ENCODE measurements around the gene RAB8B. TPM values are rescaled to one million over a fixed set of nuclear protein-coding genes. Genes with fewer than 3 reads are reported as not detected.
"Not testable (repeated sequence)": the region's sequence is repeated elsewhere in the genome, so short reads cannot be mapped to it uniquely, and the experiment has no call there.

The RAB8B gene
- total RNA-seq, 1 experiment from 2014 or later = 14.2 TPM

DNA sequence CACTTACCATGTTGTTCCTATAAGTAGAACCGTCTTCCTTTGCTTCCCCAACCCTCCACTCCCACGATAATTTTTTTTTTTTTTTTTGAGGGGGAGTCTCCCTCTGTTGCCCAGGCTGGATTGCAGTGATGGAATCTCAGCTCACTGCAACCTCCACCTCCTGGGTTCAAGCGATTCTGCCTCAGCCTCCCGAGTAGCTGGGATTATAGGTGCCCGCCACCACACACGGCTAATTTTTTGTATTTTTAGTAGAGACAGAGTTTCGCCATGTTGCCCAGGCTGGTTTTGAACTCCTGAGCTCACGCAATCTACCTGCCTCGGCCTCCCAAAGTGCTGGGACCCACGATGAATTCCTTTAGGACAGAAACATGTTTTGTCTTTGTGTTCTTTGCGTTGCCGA is 19.4 kb downstream of the RAB8B start:
- not testable (repeated sequence) for H3K4me1 ChIP-seq (ENCODE audit: low read length); H3K9me3 ChIP-seq (ENCODE audit: low read length); H4K20me1 ChIP-seq (ENCODE audit: insufficient read depth, low read depth, low read length); H3K4me3 ChIP-seq (ENCODE audit: low read length); H3K27ac ChIP-seq (ENCODE audit: low read length); H3K79me2 ChIP-seq (ENCODE audit: low read length); H3K4me2 ChIP-seq (ENCODE audit: low read depth, low read length, poor library complexity, severe bottlenecking); DNase-seq; H3K27me3 ChIP-seq (ENCODE audit: low read length); H3K9me2 ChIP-seq (replicated peaks; ENCODE audit: insufficient read depth, low read length); H3K9ac ChIP-seq (ENCODE audit: low read length); H2AFZ ChIP-seq (ENCODE audit: low read length); H3K36me3 ChIP-seq (ENCODE audit: insufficient read depth, low read length)

DNA sequence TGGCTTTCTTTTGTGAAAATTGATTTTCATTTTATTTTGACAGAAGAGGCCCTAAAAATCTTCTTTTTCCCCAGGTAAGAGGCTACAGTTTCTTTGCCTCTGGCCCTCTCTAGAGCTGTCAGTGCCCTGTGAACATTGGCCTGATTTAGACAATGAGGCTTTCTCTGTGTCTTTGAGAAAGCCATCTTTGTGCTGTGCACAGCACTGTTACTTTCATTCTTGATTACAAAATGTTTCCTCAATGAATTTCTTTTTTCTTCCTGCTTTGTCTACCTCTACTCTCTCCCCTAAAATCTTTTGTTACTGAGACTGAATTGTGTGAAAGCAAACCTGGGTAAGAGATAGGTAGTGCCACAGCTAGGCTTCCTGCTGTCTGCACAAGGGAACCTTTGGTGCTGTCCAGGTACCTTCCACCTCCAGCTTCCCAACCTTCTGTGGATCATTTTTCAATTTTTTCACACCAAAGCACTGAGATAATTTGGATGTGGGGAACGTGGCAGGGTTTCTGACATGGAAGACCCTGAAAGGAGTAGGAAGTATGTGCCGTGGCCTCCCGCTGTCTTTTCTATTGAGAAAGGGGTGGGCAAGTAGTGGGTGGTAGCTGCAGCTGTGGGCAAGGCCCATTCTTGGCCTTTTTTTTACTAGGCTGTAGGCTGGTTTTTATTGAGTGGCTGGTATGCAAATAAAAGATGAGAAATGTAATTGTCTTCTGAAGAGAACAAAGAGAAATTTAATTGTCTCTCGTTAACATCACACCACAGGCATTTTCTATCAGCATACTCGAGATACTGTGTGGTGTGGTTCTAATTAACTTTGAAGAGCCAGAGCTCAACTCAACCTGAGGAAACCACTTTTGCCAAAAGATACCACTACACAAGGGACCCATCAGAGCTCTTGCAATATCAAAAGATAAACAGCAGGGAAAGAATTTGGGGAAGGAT is 21.0 kb downstream of the RAB8B start:
- no peak for DNase-seq
- Histone ChIP-seq H3K4me2 (ENCODE audit: low read depth, low read length, poor library complexity, severe bottlenecking) (no peak overlapping the region), H3K4me1 (ENCODE audit: low read length) (peaks cover 6% of the 10 kb centered on the region; the same call in 1 of the 2 replicates), H3K27ac (ENCODE audit: low read length) (no peak overlapping the region), H3K9me2 (replicated peaks; ENCODE audit: insufficient read depth, low read length) (no peaks in the 10 kb centered on the region), H3K27me3 (ENCODE audit: low read length) (no peaks in the 10 kb centered on the region), H4K20me1 (ENCODE audit: insufficient read depth, low read depth, low read length) (peaks cover 5% of the 10 kb centered on the region), H3K9ac (ENCODE audit: low read length) (no peak overlapping the region), H3K79me2 (ENCODE audit: low read length) (no peaks in the 10 kb centered on the region), H2AFZ (ENCODE audit: low read length) (no peak overlapping the region), H3K4me3 (ENCODE audit: low read length) (no peak overlapping the region), H3K36me3 (ENCODE audit: insufficient read depth, low read length) (no peaks in the 10 kb centered on the region), H3K9me3 (ENCODE audit: low read length) (no peaks in the 10 kb centered on the region)

DNA sequence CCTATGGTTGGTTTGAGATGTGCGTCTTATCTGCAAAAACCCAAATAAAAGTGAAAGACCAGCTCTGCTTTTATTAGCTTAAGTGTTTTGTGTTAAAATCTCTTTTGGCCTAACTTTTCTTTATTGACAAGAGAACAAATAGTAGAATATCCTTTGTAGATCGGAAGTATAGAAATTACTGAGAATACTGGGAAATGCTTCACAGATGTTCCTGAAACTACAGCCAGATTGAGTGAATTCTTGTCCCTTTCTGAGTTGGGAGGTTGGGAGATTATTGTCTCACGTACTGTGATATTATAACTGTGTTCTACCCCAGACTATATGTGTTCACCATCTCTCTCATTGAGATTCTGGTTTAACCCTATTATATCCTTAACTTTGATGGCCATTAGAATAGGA is 21.7 kb downstream of the RAB8B start:
- Histone ChIP-seq H4K20me1 (ENCODE audit: insufficient read depth, low read depth, low read length) (peaks cover 5% of the 10 kb centered on the region), H3K9me3 (ENCODE audit: low read length) (no peaks in the 10 kb centered on the region), H3K36me3 (ENCODE audit: insufficient read depth, low read length) (no peaks in the 10 kb centered on the region), H2AFZ (ENCODE audit: low read length) (no peak overlapping the region), H3K27me3 (ENCODE audit: low read length) (no peaks in the 10 kb centered on the region), H3K9me2 (replicated peaks; ENCODE audit: insufficient read depth, low read length) (no peaks in the 10 kb centered on the region), H3K27ac (ENCODE audit: low read length) (no peak overlapping the region), H3K4me1 (ENCODE audit: low read length) (peaks cover 6% of the 10 kb centered on the region; the same call in 1 of the 2 replicates), H3K4me2 (ENCODE audit: low read depth, low read length, poor library complexity, severe bottlenecking) (no peak overlapping the region), H3K9ac (ENCODE audit: low read length) (no peak overlapping the region), H3K79me2 (ENCODE audit: low read length) (no peaks in the 10 kb centered on the region), H3K4me3 (ENCODE audit: low read length) (no peak overlapping the region)
- no peak for DNase-seq

DNA sequence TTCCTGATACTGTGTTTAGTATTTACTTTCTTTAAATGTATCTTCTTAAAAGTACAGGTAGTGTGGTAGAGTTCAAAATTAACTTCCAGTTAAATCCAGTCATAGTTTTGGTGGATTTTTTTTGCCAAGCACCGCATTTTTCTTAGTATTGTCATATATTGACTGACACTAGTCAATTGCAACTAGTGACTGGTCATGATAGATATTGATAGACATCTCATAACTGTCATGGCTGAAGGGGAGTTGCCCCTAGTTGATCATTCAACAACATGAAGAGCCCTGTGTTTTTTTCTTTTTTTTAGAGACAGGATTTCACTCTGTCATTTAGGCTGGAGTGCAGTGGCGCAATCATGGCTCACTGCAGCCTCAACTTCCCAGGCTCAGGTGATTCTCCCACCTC is 22.1 kb downstream of the RAB8B start:
- Histone ChIP-seq H4K20me1 (ENCODE audit: insufficient read depth, low read depth, low read length) (peaks cover 5% of the 10 kb centered on the region), H3K27ac (ENCODE audit: low read length) (no peak overlapping the region), H3K27me3 (ENCODE audit: low read length) (no peaks in the 10 kb centered on the region), H3K9me3 (ENCODE audit: low read length) (no peaks in the 10 kb centered on the region), H3K9me2 (replicated peaks; ENCODE audit: insufficient read depth, low read length) (no peaks in the 10 kb centered on the region), H3K4me1 (ENCODE audit: low read length) (peaks cover 6% of the 10 kb centered on the region; the same call in 1 of the 2 replicates), H3K36me3 (ENCODE audit: insufficient read depth, low read length) (no peaks in the 10 kb centered on the region), H3K4me2 (ENCODE audit: low read depth, low read length, poor library complexity, severe bottlenecking) (no peak overlapping the region), H3K4me3 (ENCODE audit: low read length) (no peak overlapping the region), H3K79me2 (ENCODE audit: low read length) (no peaks in the 10 kb centered on the region), H2AFZ (ENCODE audit: low read length) (no peak overlapping the region), H3K9ac (ENCODE audit: low read length) (no peak overlapping the region)
- no peak for DNase-seq

DNA sequence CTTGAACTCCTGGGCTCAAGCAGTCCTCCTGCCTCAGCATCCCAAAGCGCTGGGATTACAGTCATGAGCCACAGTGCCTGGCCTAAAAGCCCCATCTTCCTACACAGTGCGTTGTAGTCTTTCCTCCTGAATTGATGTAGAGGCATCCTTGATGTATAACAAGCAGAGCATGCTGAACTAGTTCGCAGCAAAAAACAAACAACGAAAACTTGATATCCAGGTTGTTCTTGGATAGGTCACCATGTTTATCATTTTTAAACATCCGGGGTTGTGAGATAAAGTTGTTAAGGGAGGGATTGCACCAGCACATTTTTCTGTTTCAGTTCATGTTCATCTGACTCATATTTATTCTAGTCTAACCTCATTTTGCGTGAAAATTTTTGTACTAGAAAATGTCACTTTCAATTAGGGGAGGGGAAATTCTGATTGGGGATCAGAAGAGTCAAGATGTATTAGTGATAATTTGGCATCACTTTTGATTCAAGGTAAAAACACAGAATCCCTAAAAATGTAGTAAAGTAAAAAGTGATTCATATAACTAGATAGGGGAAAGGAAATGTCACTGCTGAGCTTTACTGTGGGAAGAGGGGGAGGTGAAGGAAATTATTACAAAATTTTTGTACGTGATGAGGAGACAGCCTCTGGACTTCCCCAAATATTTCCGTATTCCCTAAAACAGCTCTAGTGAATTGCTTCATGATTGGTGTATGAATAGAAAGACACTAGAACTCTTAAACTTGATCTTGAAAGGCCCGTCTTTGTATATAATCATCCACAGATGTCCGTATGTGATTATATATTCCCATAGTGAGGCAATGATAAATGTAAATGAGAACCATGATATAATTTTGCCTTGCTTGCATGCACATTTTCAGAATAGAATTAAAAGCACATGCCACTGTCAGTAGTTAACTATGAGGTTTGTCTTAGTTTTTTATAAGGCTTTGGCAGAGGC is 22.9 kb downstream of the RAB8B start:
- Histone ChIP-seq H4K20me1 (ENCODE audit: insufficient read depth, low read depth, low read length) (no peaks in the 10 kb centered on the region), H3K27ac (ENCODE audit: low read length) (no peak overlapping the region), H3K79me2 (ENCODE audit: low read length) (no peaks in the 10 kb centered on the region), H3K4me1 (ENCODE audit: low read length) (peaks cover 6% of the 10 kb centered on the region; the same call in 1 of the 2 replicates), H3K9me3 (ENCODE audit: low read length) (no peaks in the 10 kb centered on the region), H3K4me3 (ENCODE audit: low read length) (no peak overlapping the region), H3K9ac (ENCODE audit: low read length) (no peak overlapping the region), H3K27me3 (ENCODE audit: low read length) (no peaks in the 10 kb centered on the region), H3K36me3 (ENCODE audit: insufficient read depth, low read length) (no peaks in the 10 kb centered on the region), H2AFZ (ENCODE audit: low read length) (no peak overlapping the region), H3K9me2 (replicated peaks; ENCODE audit: insufficient read depth, low read length) (no peaks in the 10 kb centered on the region), H3K4me2 (ENCODE audit: low read depth, low read length, poor library complexity, severe bottlenecking) (no peak overlapping the region)
- no peak for DNase-seq

DNA sequence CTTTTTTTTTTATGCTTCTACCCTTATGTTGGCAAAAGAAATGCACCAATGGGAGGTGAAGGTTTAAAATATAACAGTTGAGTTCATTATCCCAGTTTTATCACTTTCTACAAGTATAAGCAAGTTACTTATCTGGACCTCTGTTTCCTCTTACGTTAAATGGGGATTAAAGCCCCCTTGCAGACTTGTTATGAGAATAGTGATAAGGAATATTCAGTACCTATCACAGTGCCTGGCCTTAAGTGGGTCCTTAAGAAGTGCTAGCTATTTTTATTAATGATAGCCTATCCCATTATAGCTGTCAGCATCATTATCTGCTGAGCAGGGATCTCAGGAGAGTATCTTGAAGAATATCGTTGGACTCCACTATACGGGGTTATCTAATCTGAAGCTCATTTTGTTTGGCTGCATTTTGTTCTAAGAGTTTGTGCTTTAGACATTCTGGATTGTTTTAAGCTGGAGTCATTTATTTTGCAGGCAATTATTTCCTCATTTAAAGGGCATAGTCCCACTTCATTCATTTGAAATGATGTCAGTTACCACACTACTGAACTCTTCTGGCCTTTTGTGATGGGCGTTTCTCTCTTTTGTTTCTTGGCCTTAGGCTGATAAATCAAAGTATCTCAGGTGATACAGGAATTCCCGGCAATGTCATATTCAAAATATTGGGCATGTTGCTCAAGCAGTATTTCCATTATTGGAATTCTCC is 28.8 kb downstream of the RAB8B start:
- Histone ChIP-seq H3K9me3 (ENCODE audit: low read length) (no peaks in the 10 kb centered on the region), H3K27me3 (ENCODE audit: low read length) (no peaks in the 10 kb centered on the region), H3K4me2 (ENCODE audit: low read depth, low read length, poor library complexity, severe bottlenecking) (no peak overlapping the region), H2AFZ (ENCODE audit: low read length) (no peak overlapping the region), H3K9me2 (replicated peaks; ENCODE audit: insufficient read depth, low read length) (no peaks in the 10 kb centered on the region), H3K79me2 (ENCODE audit: low read length) (no peaks in the 10 kb centered on the region), H3K4me3 (ENCODE audit: low read length) (no peak overlapping the region), H3K36me3 (ENCODE audit: insufficient read depth, low read length) (no peaks in the 10 kb centered on the region), H3K4me1 (ENCODE audit: low read length) (no peaks in the 10 kb centered on the region), H3K9ac (ENCODE audit: low read length) (no peak overlapping the region), H4K20me1 (ENCODE audit: insufficient read depth, low read depth, low read length) (0 out of 2 replicates have a peak, but pooled peaks cover 7% of the 10 kb centered on the region), H3K27ac (ENCODE audit: low read length) (no peak overlapping the region)
- DNase-seq = no peak

DNA sequence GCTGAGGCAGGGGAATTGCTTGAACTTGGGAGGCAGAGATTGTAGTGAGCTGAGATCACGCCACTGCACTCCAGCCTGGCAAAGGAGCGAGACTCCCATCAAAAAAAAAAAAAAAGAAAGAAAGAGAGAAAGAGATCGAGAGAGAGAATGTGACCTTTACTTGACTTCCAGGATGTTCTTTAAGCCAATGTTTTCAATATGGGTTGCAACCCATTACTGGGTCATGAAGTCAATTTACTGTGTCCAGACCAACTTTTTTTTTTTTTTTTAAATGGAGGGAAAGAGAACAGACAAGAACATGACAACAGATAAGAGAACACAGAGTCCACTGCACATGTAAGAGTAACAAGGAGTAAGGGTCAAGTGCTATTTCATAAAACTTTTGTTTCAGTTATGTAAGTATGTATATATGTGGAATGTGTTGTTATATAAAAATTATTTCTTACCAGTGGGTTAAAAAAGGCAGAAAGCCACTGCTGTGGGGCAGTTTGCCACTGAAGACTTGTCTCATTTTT is 29.8 kb downstream of the RAB8B start:
- Histone ChIP-seq H3K4me2 (ENCODE audit: low read depth, low read length, poor library complexity, severe bottlenecking) (no peak overlapping the region), H3K9me3 (ENCODE audit: low read length) (no peaks in the 10 kb centered on the region), H3K79me2 (ENCODE audit: low read length) (no peaks in the 10 kb centered on the region), H2AFZ (ENCODE audit: low read length) (no peak overlapping the region), H3K27me3 (ENCODE audit: low read length) (no peaks in the 10 kb centered on the region), H3K4me1 (ENCODE audit: low read length) (no peaks in the 10 kb centered on the region), H3K4me3 (ENCODE audit: low read length) (no peak overlapping the region), H3K9me2 (replicated peaks; ENCODE audit: insufficient read depth, low read length) (no peaks in the 10 kb centered on the region), H4K20me1 (ENCODE audit: insufficient read depth, low read depth, low read length) (0 out of 2 replicates have a peak, but pooled peaks cover 7% of the 10 kb centered on the region), H3K27ac (ENCODE audit: low read length) (no peak overlapping the region), H3K9ac (ENCODE audit: low read length) (no peak overlapping the region), H3K36me3 (ENCODE audit: insufficient read depth, low read length) (no peaks in the 10 kb centered on the region)
- no peak for DNase-seq

All from Karpas-422 (cell line).